PC-9 (cell line): Measurements from ENCODE around the gene OSER1. TPM values are rescaled to one million over a fixed set of nuclear protein-coding genes. Genes with fewer than 3 reads are reported as not detected.

Experiments
- BruUV-seq: library from RNA; stranded (reverse); fragments of 400-500 nt; replicated peaks from 2 replicates; lab custom pipeline; 2021; lab: Mats Ljungman, UMichigan
- CTCF ChIA-PET: fragments of 300-600 bp; sonication (Branson Sonifier 250); formaldehyde crosslinking; loops from one replicate; lab custom pipeline; 2022; ENCODE audit warnings: antibody characterized with exemption; lab: Charles Lee
- POLR2A ChIA-PET: fragments of 300-600 bp; sonication (Branson Sonifier 250); formaldehyde crosslinking; loops from one replicate; lab custom pipeline; 2022; ENCODE audit warnings: antibody characterized with exemption; ENCODE audit not compliant: unreplicated experiment; lab: Charles Lee
- DNase-seq, 2 experiments: peaks; one replicate each; pipeline versions ENCODE4 v3.0.0 to v3.0.0-alpha.2; 2015 to 2022; ENCODE audit warnings: mixed read lengths in 1 of 2
- H2AFZ ChIP-seq: fragments of 200-600 bp; sonication (generic); 2 replicates; pipeline ENCODE4 v1.8.1; 2017; ENCODE audit warnings: antibody characterized with exemption
- H3F3A ChIP-seq: fragments of 200-600 bp; sonication (generic); 2 replicates; pipeline ENCODE4 v1.8.1; 2017; ENCODE audit warnings: antibody characterized with exemption, mild to moderate bottlenecking, low read depth; ENCODE audit not compliant: insufficient read depth
- H3K27ac ChIP-seq: fragments of 200-600 bp; sonication (generic); 2 replicates; pipeline ENCODE4 v1.6.1; 2016; ENCODE audit warnings: mixed run types
- H3K27me3 ChIP-seq: fragments of 200-600 bp; sonication (generic); 2 replicates; pipeline ENCODE4 v1.6.1; 2016; ENCODE audit warnings: low read depth, mixed run types; ENCODE audit not compliant: insufficient read depth
- H3K36me3 ChIP-seq: fragments of 200-600 bp; sonication (generic); 2 replicates; pipeline ENCODE4 v1.6.1; 2016; ENCODE audit warnings: low read depth, mixed run types
- H3K4me1 ChIP-seq: fragments of 200-600 bp; sonication (generic); replicated peaks from 2 replicates; pipeline ENCODE4 v1.6.1; 2016; ENCODE audit warnings: mixed run types; ENCODE audit not compliant: insufficient read depth
- H3K4me2 ChIP-seq: fragments of 200-600 bp; sonication (generic); 2 replicates; pipeline ENCODE4 v1.6.1; 2017; ENCODE audit warnings: mixed run types
- H3K4me3 ChIP-seq: fragments of 200-600 bp; sonication (generic); 2 replicates; pipeline ENCODE4 v1.6.1; 2016; ENCODE audit warnings: mixed run types
- H3K79me2 ChIP-seq: fragments of 200-600 bp; sonication (generic); 2 replicates; pipeline ENCODE4 v1.6.1; 2017; ENCODE audit warnings: low read depth, mixed run types
- H3K9me2 ChIP-seq: fragments of 200-600 bp; sonication (generic); 2 replicates; pipeline ENCODE4 v1.8.1; 2017; ENCODE audit warnings: mild to moderate bottlenecking; ENCODE audit not compliant: insufficient read depth
- H3K9me3 ChIP-seq: fragments of 200-600 bp; sonication (generic); 2 replicates; pipeline ENCODE4 v1.8.1; 2016; ENCODE audit warnings: low read depth; ENCODE audit not compliant: insufficient read depth
- H4K20me1 ChIP-seq: fragments of 200-600 bp; sonication (generic); 2 replicates; pipeline ENCODE4 v1.8.1; 2017; ENCODE audit not compliant: insufficient read depth
- EZH2 ChIP-seq: fragments of 200-600 bp; sonication (generic); IDR thresholded peaks from 2 replicates; pipeline ENCODE4 v1.8.0; 2017; ENCODE audit warnings: antibody characterized with exemption, low read depth
- intact Hi-C: fragments of 100-400 bp; cut with micrococcal nuclease; formaldehyde crosslinking; loops from one replicate; pipeline ENCODE4 v1.10.0; 2022; ENCODE audit not compliant: unreplicated experiment
- total RNA-seq: library from RNA; stranded (reverse); gene quantifications from 2 replicates; pipeline ENCODE4 v1.2.3, GENCODE V29; 2021
- TF ChIP-seq, protein P1 (sequence below): fragments of 200-600 bp; sonication (generic); conservative IDR thresholded peaks from 2 replicates; pipeline ENCODE4 v1.6.1; 2017; ENCODE audit warnings: mixed run types, antibody characterized with exemption, mild to moderate bottlenecking, moderate library complexity

OSER1 gene
- total RNA-seq, 1 experiment from 2014 or later: 136 TPM

DNA sequence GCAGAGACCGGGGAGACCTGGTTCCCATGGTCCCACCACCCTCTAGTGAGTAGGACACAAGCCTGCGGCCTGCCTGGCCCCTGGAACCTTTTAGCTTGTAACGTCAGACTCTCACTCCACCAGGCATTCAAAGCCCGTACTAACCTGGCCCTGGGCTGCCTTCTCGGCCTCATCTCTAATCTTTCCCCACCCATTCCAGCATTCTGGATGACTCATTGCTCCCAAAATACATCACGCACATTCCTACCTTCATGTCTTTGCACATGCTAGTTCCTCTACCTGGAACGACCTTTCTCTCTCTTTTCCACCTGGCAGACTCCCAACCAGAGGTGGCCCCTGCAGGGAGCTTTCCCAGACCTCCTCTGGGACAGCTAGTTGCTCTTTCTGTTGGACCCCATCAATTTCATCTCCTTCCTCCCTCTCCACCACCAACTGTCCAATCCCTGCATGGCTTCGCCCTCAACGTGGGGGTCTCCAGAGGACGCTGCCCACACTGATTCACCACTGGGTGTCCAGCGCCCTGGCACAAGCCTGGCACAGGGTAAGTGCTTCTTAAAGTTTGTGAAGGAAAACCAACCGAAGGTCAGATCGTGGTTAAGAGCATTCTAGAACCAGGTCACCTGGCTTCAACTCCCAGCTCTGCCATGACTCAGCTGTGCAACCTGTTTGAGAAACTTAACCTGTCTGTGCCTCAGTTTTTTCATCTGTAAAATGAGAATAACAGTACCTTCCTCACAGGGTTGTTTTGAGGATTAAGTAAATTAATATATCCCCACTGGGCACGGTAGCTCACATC lies 58.8 kb downstream of the OSER1 start:
- no peak for TF ChIP-seq EZH2
- TF ChIP-seq, protein P1, sequence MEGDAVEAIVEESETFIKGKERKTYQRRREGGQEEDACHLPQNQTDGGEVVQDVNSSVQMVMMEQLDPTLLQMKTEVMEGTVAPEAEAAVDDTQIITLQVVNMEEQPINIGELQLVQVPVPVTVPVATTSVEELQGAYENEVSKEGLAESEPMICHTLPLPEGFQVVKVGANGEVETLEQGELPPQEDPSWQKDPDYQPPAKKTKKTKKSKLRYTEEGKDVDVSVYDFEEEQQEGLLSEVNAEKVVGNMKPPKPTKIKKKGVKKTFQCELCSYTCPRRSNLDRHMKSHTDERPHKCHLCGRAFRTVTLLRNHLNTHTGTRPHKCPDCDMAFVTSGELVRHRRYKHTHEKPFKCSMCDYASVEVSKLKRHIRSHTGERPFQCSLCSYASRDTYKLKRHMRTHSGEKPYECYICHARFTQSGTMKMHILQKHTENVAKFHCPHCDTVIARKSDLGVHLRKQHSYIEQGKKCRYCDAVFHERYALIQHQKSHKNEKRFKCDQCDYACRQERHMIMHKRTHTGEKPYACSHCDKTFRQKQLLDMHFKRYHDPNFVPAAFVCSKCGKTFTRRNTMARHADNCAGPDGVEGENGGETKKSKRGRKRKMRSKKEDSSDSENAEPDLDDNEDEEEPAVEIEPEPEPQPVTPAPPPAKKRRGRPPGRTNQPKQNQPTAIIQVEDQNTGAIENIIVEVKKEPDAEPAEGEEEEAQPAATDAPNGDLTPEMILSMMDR: no peak
- BruUV-seq: TSS peak; percentile 55
- no peaks in the 10 kb centered on the region for H3K9me2 ChIP-seq
- peaks cover 8% of the 10 kb centered on the region; the same call in 1 of the 2 replicates for H3K36me3 ChIP-seq
- peak; percentile 83 to 96 for DNase-seq
- H3K4me2 ChIP-seq: peak overlapping the region; percentile 65
- peaks cover 21% of the 10 kb centered on the region; the same call in 1 of the 2 replicates for H3F3A ChIP-seq
- POLR2A ChIA-PET: interaction anchor here (0.6 to 1.3 kb wide), 9 partner anchors 12 to 617 kb away, joined by 3 to 20 read pairs (median 5); no protein-coding TSS in a partner anchor
- peak overlapping the region; percentile 78 for H3K27ac ChIP-seq
- peaks cover 26% of the 10 kb centered on the region for H3K79me2 ChIP-seq
- H2AFZ ChIP-seq: peak overlapping the region; percentile 58; the same call in 1 of the 2 replicates
- peaks cover 32% of the 10 kb centered on the region for H3K4me1 ChIP-seq
- no peaks in the 10 kb centered on the region for H3K9me3 ChIP-seq
- H3K27me3 ChIP-seq: no peaks in the 10 kb centered on the region
- CTCF ChIA-PET: interaction anchor here (0.6 to 1.4 kb wide), 4 partner anchors 17 to 40 kb away, joined by 3 to 4 read pairs (median 4); no protein-coding TSS in a partner anchor
- H4K20me1 ChIP-seq: no peaks in the 10 kb centered on the region
- intact Hi-C loops: loop anchor here (1.0 kb wide), 3 partner anchors 14 to 35 kb away; partner anchors contain the start of gene JPH2
- peak overlapping the region; percentile 19; the same call in 1 of the 2 replicates for H3K4me3 ChIP-seq

DNA sequence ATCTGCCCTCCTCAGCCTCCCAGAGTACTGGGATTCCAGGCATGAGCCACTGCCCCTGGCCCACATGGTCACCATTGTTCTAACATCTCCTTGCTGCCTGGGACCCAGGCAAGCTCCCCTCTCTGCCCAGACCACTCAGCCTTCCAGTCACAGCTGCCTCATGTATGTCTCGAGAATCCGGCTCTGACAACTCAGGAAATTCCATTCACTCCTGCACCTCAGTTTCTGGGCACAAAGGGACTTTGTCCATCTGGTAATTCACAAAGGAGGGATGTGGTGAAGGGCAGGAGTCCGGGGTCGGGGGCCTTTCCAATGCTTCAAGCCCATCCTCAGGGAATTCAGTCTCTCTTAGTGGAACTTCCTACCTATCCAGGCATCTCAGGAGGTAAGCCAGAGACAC lies 64.3 kb downstream of the OSER1 start:
- no TSS peak for BruUV-seq
- POLR2A ChIA-PET: no interaction called here
- Histone ChIP-seq H3K4me2 (no peak overlapping the region), H3K4me3 (no peak overlapping the region), H3K27ac (no peak overlapping the region), H3K9me3 (no peaks in the 10 kb centered on the region), H3K4me1 (peaks cover 12% of the 10 kb centered on the region), H2AFZ (no peak overlapping the region), H3F3A (peaks cover 3% of the 10 kb centered on the region; the same call in 1 of the 2 replicates), H3K9me2 (no peaks in the 10 kb centered on the region), H3K79me2 (peaks cover 17% of the 10 kb centered on the region), H3K27me3 (no peaks in the 10 kb centered on the region), H3K36me3 (peaks cover 8% of the 10 kb centered on the region; the same call in 1 of the 2 replicates), H4K20me1 (no peaks in the 10 kb centered on the region)
- DNase-seq: no peak
- intact Hi-C loops: no loop called here
- CTCF ChIA-PET: no interaction called here
- TF ChIP-seq, protein P1: no peak
- no peak for TF ChIP-seq EZH2

Other genes with a start within 250 kb of the OSER1 start
- 41.1 and 58.8 TPM in 2 replicates for gene JPH2, start 23.6 kb downstream of the OSER1 start, total RNA-seq
- gene GDAP1L1, start 36.5 kb upstream of the OSER1 start, total RNA-seq: not detected in 2 replicates
- gene FITM2, start 100.4 kb upstream of the OSER1 start, total RNA-seq: 6.1 and 7.4 TPM in 2 replicates
- not detected in 2 replicates for gene R3HDML, start 126.3 kb upstream of the OSER1 start, total RNA-seq
- 0.13 and 0.58 TPM in 2 replicates for gene HNF4A, start 144.9 kb upstream of the OSER1 start, total RNA-seq